GM21447 (cell line): Measurements from ENCODE around the gene TOMT.
"Not testable (repeated sequence)": the region's sequence is repeated elsewhere in the genome, so short reads cannot be mapped to it uniquely, and the experiment has no call there.

ENCODE experiments used
- ATAC-seq: cut with Tn5 transposase; IDR thresholded peaks from one replicate; pipeline ENCODE4 v1.9.1; 2021; ENCODE audit not compliant: unreplicated experiment

TOMT gene

DNA sequence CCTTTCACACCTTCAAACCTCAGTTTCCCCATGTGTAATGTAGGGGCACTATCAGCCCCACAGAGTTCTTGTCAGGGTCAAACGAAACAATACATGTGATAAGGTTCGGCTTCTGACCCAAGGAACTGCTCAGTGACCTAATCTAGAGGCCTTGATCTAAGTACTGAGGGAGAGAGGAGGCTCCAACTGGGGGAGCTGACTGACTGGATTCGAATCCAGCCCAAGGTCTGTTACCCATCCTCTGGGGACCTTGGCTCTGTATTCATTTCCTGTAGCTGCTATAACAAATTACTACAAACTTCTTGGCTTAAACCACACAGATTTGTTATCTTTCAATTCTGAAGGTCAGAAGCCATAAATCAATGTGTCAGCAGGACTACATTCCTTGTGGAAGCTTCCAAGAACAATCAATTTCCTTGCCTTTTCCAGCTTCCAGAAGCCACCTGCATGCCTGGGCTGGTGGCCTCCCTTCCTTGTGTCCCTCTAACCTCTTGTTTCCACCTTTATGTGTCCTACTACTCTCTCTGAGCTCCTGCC is 17.5 kb downstream of the TOMT start:
- ATAC-seq, result no peak

DNA sequence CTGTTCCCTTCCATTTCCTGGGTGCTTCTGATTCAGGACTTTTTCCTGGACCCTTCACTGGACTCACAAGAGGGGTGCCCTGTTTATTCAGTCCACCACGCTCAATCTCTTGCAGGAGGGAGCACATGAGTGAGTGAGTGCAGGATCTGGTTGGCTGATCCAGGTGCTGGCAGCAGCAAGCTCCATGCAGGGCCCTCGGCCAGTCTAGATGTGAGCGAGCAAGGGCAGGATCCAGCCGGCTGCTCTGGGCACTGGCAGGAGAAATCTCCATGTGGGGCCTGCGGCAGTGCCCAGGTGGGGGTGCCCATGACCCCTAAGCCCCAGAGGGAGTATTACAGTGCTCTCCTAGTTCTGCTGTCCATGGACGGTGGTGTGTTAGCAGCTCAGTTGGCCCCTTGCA is 18.3 kb downstream of the TOMT start:
- no peak for ATAC-seq

DNA sequence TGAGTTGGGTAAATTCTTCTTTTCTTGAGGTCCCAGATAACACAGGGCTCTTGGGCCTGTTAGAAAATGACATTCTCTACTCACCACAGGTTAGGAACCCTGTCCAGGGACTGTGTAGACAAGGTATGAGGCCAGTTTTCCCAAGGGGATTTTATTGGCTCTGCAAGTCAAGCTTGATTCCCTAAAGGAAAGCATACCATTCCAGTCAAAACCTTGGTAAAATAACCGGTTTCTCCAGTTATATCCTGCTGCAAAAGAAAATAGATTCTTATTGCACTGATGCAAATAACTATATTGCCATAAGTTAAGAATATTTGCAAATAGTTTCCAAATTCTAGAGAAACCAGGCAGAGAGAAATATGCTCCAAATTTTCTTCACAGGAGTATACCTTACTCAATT is 20.2 kb downstream of the TOMT start:
- no peak for ATAC-seq

DNA sequence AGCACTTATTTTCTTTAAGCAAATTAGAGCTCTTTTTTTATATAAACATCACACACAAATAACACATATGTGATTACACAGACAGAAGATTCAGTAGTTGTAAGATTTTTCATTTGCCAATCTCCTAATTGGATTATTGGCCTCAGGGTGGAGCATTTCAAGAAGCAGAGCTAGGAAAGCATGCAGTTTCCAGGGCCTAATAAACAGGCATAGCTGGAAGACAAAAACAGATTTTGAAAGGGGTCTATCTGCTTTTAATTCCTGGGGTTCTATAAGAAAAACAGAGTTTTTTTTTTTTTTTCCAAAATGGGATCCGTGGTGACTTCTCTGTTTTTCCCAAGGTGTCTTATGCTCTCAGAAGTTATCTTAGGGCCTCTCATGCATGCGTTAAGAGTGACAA is 22.2 kb downstream of the TOMT start:
- ATAC-seq, result no peak

DNA sequence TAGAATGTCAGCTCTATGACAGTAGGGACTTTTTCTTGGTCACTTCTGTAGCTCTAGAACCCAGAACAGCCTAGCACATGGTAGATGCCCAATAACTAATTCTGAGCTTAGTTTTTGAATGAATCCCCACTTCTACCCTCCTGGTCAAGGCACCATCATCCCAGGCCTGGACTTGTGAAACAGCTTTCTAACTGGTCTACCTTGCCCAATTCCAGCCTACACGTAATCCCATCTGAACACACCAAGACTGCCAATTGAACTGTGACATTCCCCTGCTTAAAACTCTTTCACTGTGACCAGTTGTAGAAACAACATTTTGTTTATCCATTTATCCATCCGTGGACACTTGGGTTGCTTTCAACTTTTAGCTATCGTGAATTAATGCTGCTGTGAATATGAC is 23.7 kb downstream of the TOMT start:
- no peak for ATAC-seq

DNA sequence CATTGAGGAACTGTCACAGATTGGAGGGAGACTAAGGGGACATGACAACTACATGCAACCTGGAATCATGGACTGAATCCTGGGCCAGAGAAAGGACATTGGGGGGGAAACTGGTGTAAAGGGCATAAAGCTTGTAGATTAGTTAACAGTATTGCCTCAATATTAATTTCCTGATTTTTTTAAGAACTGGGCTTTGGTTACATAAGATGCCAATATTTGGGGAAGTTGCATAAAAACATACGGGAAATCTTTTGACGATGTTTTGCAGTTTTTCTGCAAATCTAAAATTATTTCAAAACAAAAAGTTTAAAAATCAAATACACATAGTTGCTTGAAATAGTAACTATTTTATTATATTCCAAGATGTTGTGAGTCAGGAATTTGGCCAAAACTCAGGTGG is 26.9 kb downstream of the TOMT start:
- no peak for ATAC-seq

DNA sequence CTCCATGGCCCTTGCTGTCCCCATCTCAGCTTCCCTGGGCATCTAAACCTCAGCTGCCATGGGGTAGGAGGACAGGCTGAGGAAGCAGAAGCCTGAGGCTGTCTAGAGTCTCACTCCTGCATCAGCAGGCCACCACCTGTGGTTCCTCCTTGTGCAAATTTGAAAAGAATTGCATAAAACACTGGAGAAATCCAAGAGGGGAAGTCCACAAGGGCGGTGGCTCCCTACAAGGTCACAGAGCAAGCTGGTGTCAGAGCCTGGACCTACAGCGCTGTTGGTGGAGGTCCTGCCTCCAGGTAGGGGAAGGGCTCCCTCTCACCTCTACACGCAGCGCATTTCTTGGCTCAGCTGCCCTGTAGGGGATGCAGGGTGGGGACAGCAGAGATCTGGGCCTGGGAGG is 29.7 kb downstream of the TOMT start, which contains the start of gene FOLR3:
TSS of gene FOLR3 (plus strand) at position 253 of the 400 bp plus-strand sequence. CDS start 228 bp downstream, outside the sequence.
- ATAC-seq, result not testable (repeated sequence)

DNA sequence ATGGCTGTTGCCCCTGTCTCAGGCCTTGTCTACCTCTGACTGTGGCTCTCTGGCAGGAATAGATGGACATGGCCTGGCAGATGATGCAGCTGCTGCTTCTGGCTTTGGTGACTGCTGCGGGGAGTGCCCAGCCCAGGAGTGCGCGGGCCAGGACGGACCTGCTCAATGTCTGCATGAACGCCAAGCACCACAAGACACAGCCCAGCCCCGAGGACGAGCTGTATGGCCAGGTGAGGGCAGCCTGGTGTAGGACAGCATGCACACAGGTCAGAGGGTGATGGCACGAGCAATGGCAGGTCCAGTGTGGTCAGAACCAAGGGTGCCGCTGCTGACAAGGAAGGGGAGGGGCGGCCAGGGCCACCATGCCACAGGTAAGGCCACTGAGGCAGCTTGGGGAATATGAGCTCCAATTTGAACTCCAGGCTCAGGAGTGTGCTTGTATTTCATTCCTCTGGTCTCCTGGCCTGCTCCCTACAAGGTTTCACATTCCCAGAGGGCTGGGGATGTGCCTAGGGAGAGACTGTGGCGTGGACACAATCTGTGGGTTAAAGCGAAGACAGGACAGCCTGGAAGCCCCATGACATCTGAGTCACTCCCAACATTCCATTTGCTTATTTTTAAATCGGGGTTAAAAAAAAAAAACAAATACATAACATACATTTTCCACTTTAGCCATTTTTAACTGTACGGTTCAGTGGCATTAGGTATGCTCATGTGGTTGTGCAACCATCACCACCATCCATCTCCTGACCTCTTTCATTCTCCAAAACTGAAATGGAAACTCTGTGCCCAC is 30.4 kb downstream of the TOMT start:
- no peak for ATAC-seq

DNA sequence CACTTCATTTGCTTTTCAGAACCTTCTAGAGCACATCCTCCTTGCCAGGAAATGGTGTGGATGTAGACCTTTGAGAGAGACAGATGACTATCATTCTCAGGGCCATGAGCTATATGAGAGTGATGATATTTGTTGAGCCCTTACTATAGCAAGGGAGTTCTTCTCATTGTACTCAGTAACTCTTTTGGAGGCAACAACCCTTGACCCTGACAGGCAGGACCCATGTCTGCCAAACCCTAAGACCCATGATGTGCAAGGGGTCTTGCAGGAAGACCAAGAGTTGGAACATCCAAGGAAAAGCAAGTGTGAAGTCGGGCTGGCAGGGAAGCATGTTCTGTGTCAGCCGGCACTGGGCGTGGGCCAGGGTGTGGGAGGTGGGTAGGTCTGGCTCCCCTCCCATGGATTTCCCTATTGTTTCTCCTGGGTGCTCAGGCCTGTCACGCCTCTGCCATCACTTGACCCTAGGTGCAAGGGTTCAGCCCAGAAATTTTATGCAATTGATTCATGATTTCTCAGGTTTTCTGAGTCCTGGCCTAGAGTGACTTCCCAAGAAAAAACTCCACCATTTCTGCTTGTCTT is 31.0 kb downstream of the TOMT start:
- ATAC-seq, result no peak

DNA sequence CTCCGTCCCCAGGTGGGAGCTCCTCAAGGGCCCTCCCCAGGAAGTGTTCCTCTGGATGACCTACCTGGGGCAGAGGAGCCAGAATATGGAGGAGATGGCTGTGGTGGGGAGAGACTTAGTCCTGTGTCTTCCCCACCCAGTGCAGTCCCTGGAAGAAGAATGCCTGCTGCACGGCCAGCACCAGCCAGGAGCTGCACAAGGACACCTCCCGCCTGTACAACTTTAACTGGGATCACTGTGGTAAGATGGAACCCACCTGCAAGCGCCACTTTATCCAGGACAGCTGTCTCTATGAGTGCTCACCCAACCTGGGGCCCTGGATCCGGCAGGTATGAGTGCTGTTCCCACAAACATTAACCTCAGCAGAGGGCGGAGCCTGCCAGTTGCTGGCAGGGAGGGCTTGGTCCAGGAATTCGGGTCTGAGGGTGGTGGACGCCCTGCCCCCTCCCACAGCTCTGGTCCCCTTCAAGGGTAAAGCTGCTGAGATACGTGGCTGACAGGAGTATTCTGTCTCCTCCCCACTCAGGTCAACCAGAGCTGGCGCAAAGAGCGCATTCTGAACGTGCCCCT is 33.2 kb downstream of the TOMT start:
- ATAC-seq, result no peak

DNA sequence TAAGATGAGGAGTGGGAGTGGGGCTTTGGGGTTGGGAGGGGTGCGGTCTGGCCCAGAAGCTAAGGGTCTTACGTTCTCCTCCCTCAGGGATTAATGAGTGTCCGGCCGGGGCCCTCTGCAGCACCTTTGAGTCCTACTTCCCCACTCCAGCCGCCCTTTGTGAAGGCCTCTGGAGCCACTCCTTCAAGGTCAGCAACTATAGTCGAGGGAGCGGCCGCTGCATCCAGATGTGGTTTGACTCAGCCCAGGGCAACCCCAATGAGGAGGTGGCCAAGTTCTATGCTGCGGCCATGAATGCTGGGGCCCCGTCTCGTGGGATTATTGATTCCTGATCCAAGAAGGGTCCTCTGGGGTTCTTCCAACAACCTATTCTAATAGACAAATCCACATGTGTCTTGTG is 33.8 kb downstream of the TOMT start:
- no peak for ATAC-seq

DNA sequence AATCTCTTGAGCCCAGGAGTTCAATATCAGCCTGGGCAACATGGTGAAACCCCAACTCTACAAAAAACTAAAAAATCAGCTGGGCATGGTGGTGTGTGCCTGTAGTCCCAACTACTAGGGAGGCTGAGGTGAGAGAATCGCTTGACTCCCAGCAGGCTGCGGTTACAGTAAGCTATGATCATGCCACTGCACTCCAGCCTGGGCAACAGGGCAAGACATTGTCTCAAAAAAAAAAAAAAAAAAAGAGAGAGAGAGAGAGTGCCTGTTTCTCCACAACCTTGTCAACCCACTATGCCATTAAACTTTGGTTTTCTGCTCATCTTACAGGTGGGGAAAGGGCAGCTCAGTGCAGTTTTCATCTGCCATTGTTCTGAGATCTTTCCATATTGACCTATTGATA is 34.9 kb downstream of the TOMT start:
- no peak for ATAC-seq

DNA sequence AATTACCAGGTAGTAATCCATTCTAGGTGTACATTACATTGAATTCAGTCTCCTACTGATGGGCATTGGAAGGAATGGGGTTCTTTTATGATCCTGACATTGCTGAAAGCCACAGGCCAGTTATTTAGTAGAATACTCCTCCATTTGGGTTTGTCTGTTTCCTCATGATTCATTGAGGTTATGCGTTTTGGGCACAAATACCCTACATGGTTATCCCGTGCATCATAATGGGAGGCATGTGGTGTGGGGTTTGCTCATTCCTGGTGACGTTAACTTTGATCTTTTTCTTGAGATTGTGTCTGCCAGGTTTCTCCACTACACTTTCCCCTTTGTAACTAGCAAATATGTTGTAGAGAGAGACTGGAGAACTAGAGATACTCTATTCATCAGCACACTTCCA is 35.3 kb downstream of the TOMT start:
- ATAC-seq, result no peak

DNA sequence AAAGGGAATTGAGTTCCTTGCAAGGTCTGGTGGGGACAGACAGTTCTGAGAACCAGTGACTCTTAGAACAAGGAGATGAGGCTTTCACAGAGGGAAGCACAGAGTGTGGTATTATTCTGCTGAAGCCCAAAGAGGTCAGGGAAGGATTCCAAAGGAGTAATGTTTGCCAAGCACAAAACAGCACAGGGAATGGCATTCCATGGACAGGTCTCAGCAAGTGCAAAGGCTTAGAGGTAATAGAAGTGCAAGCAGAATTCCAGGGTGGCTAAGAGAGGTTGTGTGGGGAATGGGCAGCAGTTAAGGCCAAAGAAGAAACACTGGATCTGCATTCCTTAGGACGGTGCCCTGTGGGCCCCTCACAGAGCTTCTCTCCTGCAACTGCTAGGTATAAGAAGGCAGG is 36.4 kb downstream of the TOMT start:
- not testable (repeated sequence) for ATAC-seq

DNA sequence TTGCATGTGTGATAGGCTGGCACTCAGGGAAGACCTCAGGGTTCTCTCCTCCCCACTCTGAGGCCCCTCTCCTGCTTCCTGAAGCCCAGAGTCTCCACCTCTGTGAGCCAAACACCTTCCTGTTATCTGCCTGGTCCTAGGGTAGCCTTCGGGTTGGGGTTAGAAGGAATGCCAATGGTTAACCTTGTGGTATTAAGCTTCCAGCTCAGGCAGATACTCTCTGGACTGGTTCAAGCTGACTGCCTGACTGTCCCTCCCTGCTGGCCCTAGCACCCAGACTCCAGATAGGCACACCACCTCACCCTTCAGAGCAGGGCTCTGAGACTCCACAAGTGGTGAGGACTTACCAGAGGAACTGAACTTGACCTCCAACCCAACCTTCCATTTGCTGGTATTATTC is 36.8 kb downstream of the TOMT start:
- ATAC-seq, result not testable (repeated sequence)

DNA sequence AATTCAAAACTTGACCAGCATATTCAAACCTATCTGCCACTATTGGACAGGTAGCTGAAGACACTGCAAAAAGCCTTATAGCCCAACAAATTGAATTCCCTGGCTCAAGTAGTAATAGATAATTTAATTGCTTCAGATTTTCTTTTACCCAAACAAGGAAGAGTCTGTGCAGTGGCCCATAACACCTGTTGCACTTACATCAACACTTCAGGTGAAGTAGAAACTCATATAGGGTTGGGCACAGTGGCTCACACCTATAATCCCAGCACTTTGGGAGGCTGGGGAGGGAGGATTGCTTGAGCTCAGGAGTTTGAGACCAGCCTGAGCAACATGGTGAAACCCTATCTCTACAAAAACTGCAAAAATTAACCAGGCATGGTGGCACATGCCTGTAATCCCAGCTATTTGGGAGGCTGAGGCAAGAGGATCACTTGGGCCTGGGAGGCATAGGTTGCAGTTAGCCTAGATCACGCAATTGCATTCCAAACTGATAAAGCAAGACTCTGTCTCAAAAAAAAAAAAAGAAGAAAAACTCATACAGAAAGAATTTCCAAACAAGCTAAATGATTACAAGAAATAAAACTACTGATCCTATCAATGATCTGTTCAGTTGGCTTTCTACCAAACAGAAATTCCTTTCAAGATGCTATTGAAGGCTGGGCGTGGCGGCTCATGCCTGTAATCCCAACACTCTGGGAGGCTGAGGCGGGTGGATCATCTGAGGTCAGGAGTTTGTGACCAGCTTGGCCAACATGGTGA is 39.3 kb downstream of the TOMT start:
- ATAC-seq, result no peak

DNA sequence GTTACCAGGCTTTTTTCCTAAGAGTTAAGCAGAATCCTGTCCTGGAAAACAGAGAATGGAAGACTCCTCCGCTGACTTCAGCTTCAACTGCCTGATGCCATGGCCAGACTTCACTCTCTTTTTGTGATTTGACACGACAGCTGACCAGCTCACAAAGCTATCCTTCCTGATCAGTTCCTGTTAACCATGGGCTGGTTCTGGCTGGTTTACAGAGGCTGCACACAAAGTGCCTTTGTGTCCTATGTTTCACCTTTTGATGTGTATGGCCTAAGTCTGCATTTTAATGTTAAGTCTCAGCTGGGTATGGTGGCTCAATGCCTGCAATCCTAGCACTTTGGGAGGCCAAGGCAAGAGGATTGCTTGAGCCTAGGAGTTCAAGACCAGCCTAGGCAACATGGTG is 40.9 kb downstream of the TOMT start:
- ATAC-seq, result no peak

DNA sequence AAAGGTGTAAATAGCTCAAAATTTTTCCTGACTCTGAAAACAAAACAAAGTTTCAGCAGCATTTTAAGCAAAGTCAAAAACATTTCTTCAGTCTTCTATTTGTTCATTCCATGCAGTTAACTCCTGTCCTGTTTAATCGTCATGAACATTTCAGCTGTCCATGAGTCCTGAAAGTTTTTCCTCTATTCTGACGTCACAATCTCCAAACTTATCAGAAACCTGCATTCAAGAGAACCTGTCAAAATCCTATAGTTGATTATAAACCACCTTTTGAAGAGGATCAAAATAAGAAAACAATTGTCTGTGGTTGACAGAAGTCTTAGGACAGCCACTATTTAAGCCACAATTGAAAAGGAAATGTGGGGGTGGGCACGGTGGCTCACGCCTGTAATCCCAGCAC is 45.2 kb downstream of the TOMT start:
- ATAC-seq, result no peak

DNA sequence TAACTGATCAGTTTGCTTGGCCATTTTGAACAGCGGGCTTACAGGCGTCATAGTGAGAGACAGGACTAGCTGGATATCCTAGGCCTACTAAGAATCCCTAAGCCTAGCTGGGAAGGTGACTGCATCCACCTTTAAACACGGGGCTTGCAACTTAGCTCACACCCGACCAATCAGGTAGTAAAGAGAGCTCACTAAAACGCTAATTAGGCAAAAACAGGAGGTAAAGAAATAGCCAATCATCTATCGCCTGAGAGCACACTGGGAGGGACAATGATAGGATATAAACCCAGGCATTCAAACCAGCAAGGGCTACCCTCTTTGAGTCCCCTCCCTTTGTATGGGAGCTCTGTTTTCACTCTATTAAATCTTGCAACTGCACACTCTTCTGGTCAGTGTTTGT is 48.1 kb downstream of the TOMT start:
- not testable (repeated sequence) for ATAC-seq

DNA sequence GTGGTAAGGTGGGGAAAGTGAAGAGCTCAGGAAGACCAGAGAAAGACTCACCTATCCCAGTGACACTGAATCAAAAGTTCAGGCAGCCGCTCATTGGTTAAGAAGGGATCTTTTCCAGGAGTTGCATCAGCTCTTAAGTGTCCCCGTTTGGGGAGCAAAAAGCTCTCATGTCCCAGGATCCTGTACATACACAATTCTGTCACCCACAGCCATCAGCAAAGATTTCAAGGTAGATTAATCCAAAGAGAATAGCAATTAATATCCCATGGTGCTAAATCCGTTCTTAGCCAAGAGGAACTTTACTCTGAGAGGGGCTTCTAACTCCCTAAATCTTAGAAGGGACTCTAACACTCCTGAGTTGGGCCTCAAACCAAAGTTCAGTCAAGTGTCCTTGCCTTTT is 49.1 kb downstream of the TOMT start:
- no peak for ATAC-seq

DNA sequence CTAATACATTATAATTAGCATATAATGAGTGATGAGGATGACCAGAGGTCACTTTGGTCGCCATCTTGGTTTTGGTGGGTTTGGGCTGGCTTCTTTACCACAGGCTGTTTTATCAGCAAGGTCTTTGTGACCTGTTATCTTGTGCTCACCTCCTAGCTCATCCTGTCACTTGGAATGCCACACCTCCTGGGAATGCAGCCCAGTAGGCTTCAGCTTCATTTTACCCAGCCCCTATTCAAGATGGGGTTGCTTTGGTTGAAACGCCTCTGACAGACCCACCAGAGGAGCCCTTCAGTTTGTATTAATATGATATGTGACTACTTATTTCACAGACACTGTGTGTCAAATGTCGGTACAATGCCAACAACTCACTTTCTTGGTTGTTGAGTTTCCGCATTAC is 50.0 kb downstream of the TOMT start:
- ATAC-seq, result no peak
